Measurements from ENCODE around the gene ITGB3BP. TPM values are rescaled to one million over a fixed set of nuclear protein-coding genes. Genes with fewer than 3 reads are reported as not detected.

The ITGB3BP gene
- total and polyA plus RNA-seq, 2 of the 8 experiments (the other 6 are each of a cell fraction or from before 2014, with no cell fraction given) = 17.6 to 49.1 TPM

DNA sequence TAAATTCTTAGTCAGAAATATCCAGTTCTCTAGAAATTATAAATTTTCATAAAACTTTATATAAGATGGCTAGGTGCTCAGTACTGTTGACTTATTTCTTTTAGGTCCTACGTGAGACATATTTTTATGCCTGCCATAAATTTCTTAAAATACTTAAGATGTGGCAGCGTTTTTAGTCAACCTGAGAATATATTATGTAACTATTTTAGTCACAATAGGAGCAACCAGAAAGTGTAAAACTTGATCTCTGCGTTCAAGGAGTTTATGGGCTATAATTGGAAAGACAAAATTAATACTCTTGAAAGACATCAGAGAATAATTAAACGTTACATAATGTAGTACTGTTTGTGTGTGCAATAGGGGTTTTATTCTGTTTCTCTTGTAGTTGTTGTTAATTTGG is 46.0 kb upstream of the ITGB3BP start:
- Histone ChIP-seq H2BK12ac (ENCODE audit: low read depth, low read length) (no peak overlapping the region), H3K36me3 (ENCODE audit: control insufficient read depth in 2 of 4, insufficient read depth in 4 of 4, low read length in 3 of 4) (no peaks in the 10 kb centered on the region; a peak in 1 of 8 replicates), H3K4me3 (ENCODE audit: extremely low read depth in 1 of 4, insufficient read depth in 2 of 4, low read depth in 3 of 4, low read length in 4 of 4) (no peak overlapping the region), H3K56ac (replicated peaks; ENCODE audit: insufficient read length, low read depth, low read length) (no peak overlapping the region), H4K8ac (ENCODE audit: extremely low read depth, insufficient read depth, low read length) (no peak overlapping the region), H3K18ac (ENCODE audit: extremely low read depth, low read length) (no peak overlapping the region), H3K27me3 (replicated peaks in 1 of 4; ENCODE audit: control insufficient read depth in 3 of 4, extremely low read depth in 1 of 4, insufficient read depth in 3 of 4, low read length in 3 of 4) (no peaks in the 10 kb centered on the region), H3K4ac (replicated peaks; ENCODE audit: insufficient read length, low read depth, low read length) (no peak overlapping the region), H2AK5ac (ENCODE audit: low read depth, low read length) (no peak overlapping the region), H3K79me2 (ENCODE audit: control insufficient read depth in 1 of 2, insufficient read depth in 2 of 2, low read length in 2 of 2) (no peaks in the 10 kb centered on the region), H2AFZ (ENCODE audit: low read length) (no peak overlapping the region), H3K9me3 (ENCODE audit: insufficient read depth in 2 of 2, low read depth in 1 of 2, low read length in 1 of 2) (peaks cover 0 to 3% of the 10 kb centered on the region in 2 experiments; a peak in 1 of 4 replicates), H2BK120ac (replicated peaks; ENCODE audit: low read depth, low read length) (no peak overlapping the region), H3K4me1 (replicated peaks in 1 of 4; ENCODE audit: control insufficient read depth in 3 of 4, insufficient read depth in 4 of 4, low read length in 3 of 4) (peaks cover 0 to 12% (median 10%) of the 10 kb centered on the region in 4 experiments), H3K27ac (ENCODE audit: low read depth, low read length) (no peak overlapping the region), H2BK15ac (ENCODE audit: low read length) (no peak overlapping the region), H3K23ac (ENCODE audit: insufficient read length) (no peak overlapping the region), H3K4me2 (ENCODE audit: insufficient read depth in 1 of 2, low read depth in 2 of 2, low read length in 2 of 2) (no peak overlapping the region), H3K79me1 (ENCODE audit: low read depth, low read length) (no peaks in the 10 kb centered on the region), H3K14ac (ENCODE audit: insufficient read length) (no peak overlapping the region), H4K5ac (ENCODE audit: insufficient read length, low read depth, low read length) (no peak overlapping the region), H2BK20ac (ENCODE audit: low read length) (0 out of 2 replicates have a peak overlapping the region, but pooled peaks have one; percentile 76), H2BK5ac (ENCODE audit: low read depth, low read length) (peak overlapping the region; percentile 60; the same call in 1 of the 2 replicates), H3K23me2 (ENCODE audit: low read depth, low read length) (no peaks in the 10 kb centered on the region), H4K20me1 (replicated peaks in 1 of 2; ENCODE audit: control insufficient read depth in 1 of 2, insufficient read depth in 2 of 2, low read length in 2 of 2) (no peaks in the 10 kb centered on the region), H4K91ac (replicated peaks; ENCODE audit: insufficient read length, low read length) (no peak overlapping the region), H3K9ac (replicated peaks in 1 of 4; ENCODE audit: extremely low read depth in 1 of 4, low read depth in 3 of 4, low read length in 3 of 4) (no peak overlapping the region)
- no peak for DNase-seq (ENCODE audit: low read depth in 1 of 2, low spot score in 2 of 2)
- ChIA-PET POLR2A (ENCODE audit: partially characterized antibody) (no interaction called here), CTCF (ENCODE audit: partially characterized antibody) (interaction anchor here (11.1 kb wide), 1 partner anchor 11 kb away, joined by 153 read pairs; no protein-coding TSS in a partner anchor)
- WGBS, 2 experiments (ENCODE audit: extremely low coverage in 1 of 2, insufficient coverage in 1 of 2, insufficient read length in 1 of 2, insufficient replicate concordance in 2 of 2, low coverage in 1 of 2, low lambda C conversion rate in 2 of 2, missing lambda C conversion rate in 1 of 2) = 85% methylated on average over 4 of the region's 4 CpGs; no CpG with 5 or more reads in 1 of the 2 experiments
- no peak for FAIRE-seq
- TF ChIP-seq SP2 (IDR thresholded peaks at IDR 0.05; ENCODE audit: low read length) (no peak), NRF1 (IDR thresholded peaks at IDR 0.05; ENCODE audit: low read depth, low read length) (no peak), BRCA1 (IDR thresholded peaks at IDR 0.05; ENCODE audit: low read depth, low read length) (no peak), BACH1 (IDR thresholded peaks at IDR 0.05; ENCODE audit: low read length) (no peak), KDM4A (IDR thresholded peaks at IDR 0.05; ENCODE audit: low read depth, low read length, severe bottlenecking) (no peak), HDAC2 (IDR thresholded peaks at IDR 0.05; ENCODE audit: borderline replicate concordance in 1 of 2, low read depth in 2 of 2, low read length in 2 of 2) (no peak), SIX5 (IDR thresholded peaks at IDR 0.05; ENCODE audit: low read depth, low read length) (no peak), SIN3A (conservative IDR thresholded peaks at IDR 0.05 in 1 of 2, IDR thresholded peaks at IDR 0.05 in 1 of 2; ENCODE audit: low read depth in 1 of 2, low read length in 2 of 2) (no peak), EP300 (IDR thresholded peaks at IDR 0.05; ENCODE audit: borderline replicate concordance in 1 of 2, low read depth in 2 of 2, low read length in 2 of 2) (no peak), RAD21 (IDR thresholded peaks at IDR 0.05 in 1 of 2, conservative IDR thresholded peaks at IDR 0.05 in 1 of 2; ENCODE audit: low read depth in 2 of 2, low read length in 2 of 2) (no peak)
- TF ChIP-seq, protein P1, sequence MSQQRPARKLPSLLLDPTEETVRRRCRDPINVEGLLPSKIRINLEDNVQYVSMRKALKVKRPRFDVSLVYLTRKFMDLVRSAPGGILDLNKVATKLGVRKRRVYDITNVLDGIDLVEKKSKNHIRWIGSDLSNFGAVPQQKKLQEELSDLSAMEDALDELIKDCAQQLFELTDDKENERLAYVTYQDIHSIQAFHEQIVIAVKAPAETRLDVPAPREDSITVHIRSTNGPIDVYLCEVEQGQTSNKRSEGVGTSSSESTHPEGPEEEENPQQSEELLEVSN (IDR thresholded peaks at IDR 0.05) = no peak
- TF ChIP-seq, protein P2, sequence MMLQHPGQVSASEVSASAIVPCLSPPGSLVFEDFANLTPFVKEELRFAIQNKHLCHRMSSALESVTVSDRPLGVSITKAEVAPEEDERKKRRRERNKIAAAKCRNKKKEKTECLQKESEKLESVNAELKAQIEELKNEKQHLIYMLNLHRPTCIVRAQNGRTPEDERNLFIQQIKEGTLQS (IDR thresholded peaks at IDR 0.05; ENCODE audit: insufficient read depth, low read depth, low read length) = no peak

Data from H1 (cell line).